Right atrium auricular region (tissue), 2 donors: ENCODE measurements around the gene ABCB10. TPM values are rescaled to one million over a fixed set of nuclear protein-coding genes. Genes with fewer than 3 reads are reported as not detected.

Experiments used
- DNase-seq: peaks from one replicate; pipeline ENCODE4 v3.0.0-alpha.2; 2019; ENCODE audit warnings: low spot score
- H3K27ac ChIP-seq, 2 donors: fragments of 200-600 bp; sonication (generic); 1 replicate in 1 of 2; 2 replicates in 1 of 2; pipeline ENCODE4 v1.5.1; 2016 to 2019
- H3K27me3 ChIP-seq, 2 donors: fragments of 200-600 bp; sonication (generic); one replicate each; pipeline versions ENCODE4 v1.5.1 to v1.6.0; 2017 to 2019
- H3K36me3 ChIP-seq: fragments of 200-600 bp; sonication (generic); one replicate; pipeline ENCODE4 v1.5.1; 2016
- H3K4me1 ChIP-seq, 2 donors: fragments of 200-600 bp; sonication (generic); one replicate each; pipeline versions ENCODE4 v1.5.1 to v1.6.0; 2017 to 2019
- H3K4me3 ChIP-seq, 2 donors: fragments of 200-600 bp; sonication (generic); 1 replicate in 1 of 2; 2 replicates in 1 of 2; pipeline ENCODE4 v1.5.1; 2017 to 2019; ENCODE audit warnings: mild to moderate bottlenecking in 1 of 2, moderate library complexity in 1 of 2
- H3K9me3 ChIP-seq, 2 donors: fragments of 200-600 bp; sonication (generic); one replicate each; pipeline ENCODE4 v1.5.1; 2019
- CTCF ChIP-seq, 2 donors: fragments of 200-600 bp; sonication (generic); IDR thresholded peaks; one replicate each; pipeline ENCODE4 v1.5.1; 2019; ENCODE audit warnings: antibody characterized with exemption in 2 of 2
- total RNA-seq, 2 donors: library from RNA; depleted of rRNA; stranded (reverse); fragments of >200 nt; gene quantifications; one replicate each; pipeline ENCODE4 v1.1.0, GENCODE V29; 2016

ABCB10 gene
- total RNA-seq, 2 donors from 2014 or later: 8.6 to 9.2 TPM

- Histone ChIP-seq H3K27ac (peak within 1 kb of the TSS; percentile 88 to 98), H3K4me3 (peak within 1 kb of the TSS; percentile 99 to 100), H3K36me3 (peaks cover 9% of the 10 kb centered on the region), H3K27me3 (no peaks in the 10 kb centered on the region), H3K9me3 (no peaks in the 10 kb centered on the region), H3K4me1 (peaks cover 0 to 18% of the 10 kb centered on the region in 2 donors)
- peak; percentile 100 for DNase-seq
- no peak for TF ChIP-seq CTCF (IDR thresholded peaks at IDR 0.05)
Observed at GRCh38 chr1:229507951-229508822, 50.3 kb downstream of the ABCB10 start, which contains the start of gene NUP133. Gene NUP133, minus strand, starts transcription at chr1:229508341. Its CDS starts 92 bp downstream, at chr1:229508249.

- DNase-seq: no peak
- TF ChIP-seq CTCF (IDR thresholded peaks at IDR 0.05): no peak
- H3K27ac ChIP-seq: peak overlapping the region; percentile 88 to 98
- H3K4me3 ChIP-seq: peak overlapping the region; percentile 99 to 100
- H3K36me3 ChIP-seq: peaks cover 9% of the 10 kb centered on the region
- peaks cover 0 to 18% of the 10 kb centered on the region in 2 donors for H3K4me1 ChIP-seq
- no peaks in the 10 kb centered on the region for H3K27me3 ChIP-seq
- no peaks in the 10 kb centered on the region for H3K9me3 ChIP-seq
Observed at GRCh38 chr1:229507502-229507901, 51.0 kb downstream of the ABCB10 start.

GRCh38 chr1:229506633-229507032, 51.9 kb downstream of the ABCB10 start:
- DNase-seq: no peak
- Histone ChIP-seq H3K9me3 (no peaks in the 10 kb centered on the region), H3K4me1 (peaks cover 0 to 18% of the 10 kb centered on the region in 2 donors), H3K27me3 (no peaks in the 10 kb centered on the region), H3K4me3 (no peak overlapping the region), H3K27ac (no peak overlapping the region), H3K36me3 (peaks cover 11% of the 10 kb centered on the region)
- no peak for TF ChIP-seq CTCF (IDR thresholded peaks at IDR 0.05)

- TF ChIP-seq CTCF (IDR thresholded peaks at IDR 0.05): no peak
- Histone ChIP-seq H3K9me3 (no peaks in the 10 kb centered on the region), H3K36me3 (peaks cover 91% of the 10 kb centered on the region), H3K27ac (no peak overlapping the region), H3K27me3 (no peaks in the 10 kb centered on the region), H3K4me1 (no peaks in the 10 kb centered on the region), H3K4me3 (no peak overlapping the region)
- DNase-seq: no peak
Observed at GRCh38 chr1:229495782-229496181, 62.7 kb downstream of the ABCB10 start.

GRCh38 chr1:229487181-229487580, 71.3 kb downstream of the ABCB10 start:
- Histone ChIP-seq H3K4me1 (no peaks in the 10 kb centered on the region), H3K9me3 (no peaks in the 10 kb centered on the region), H3K36me3 (peaks cover 66% of the 10 kb centered on the region), H3K4me3 (no peak overlapping the region), H3K27me3 (no peaks in the 10 kb centered on the region), H3K27ac (no peak overlapping the region)
- TF ChIP-seq CTCF (IDR thresholded peaks at IDR 0.05): no peak
- no peak for DNase-seq
